CD4-positive, CD25-positive, alpha-beta regulatory T cell (primary cell): Measurements from ENCODE around the gene TCAP. TPM values are rescaled to one million over a fixed set of nuclear protein-coding genes. Genes with fewer than 3 reads are reported as not detected.
A peak's percentile ranks its signal among the peaks of the same experiment; 100 is the strongest.
"Not testable (repeated sequence)": the region's sequence is repeated elsewhere in the genome, so short reads cannot be mapped to it uniquely, and the experiment has no call there.

Experiments used
- ATAC-seq, 2 donors: fragments of 150-1000 bp; cut with Tn5 transposase; one replicate each; pipeline ENCODE4 v1.10.0; 2021; ENCODE audit warnings: low read depth in 2 of 2, moderate number of reproducible peaks in 2 of 2, moderate library complexity in 1 of 2
- DNase-seq, 3 donors: peaks; one replicate each; pipeline versions ENCODE4 v3.0.0 to v3.0.0-alpha.2; 2012 to 2022; ENCODE audit warnings: mixed read lengths in 1 of 3
- H3K27ac ChIP-seq: one replicate; pipeline ENCODE4 v1.7.0; 2013; ENCODE audit warnings: mild to moderate bottlenecking, low read length; ENCODE audit not compliant: insufficient read depth, poor library complexity, severe bottlenecking
- H3K27me3 ChIP-seq: one replicate; pipeline ENCODE4 v1.7.0; 2013; ENCODE audit warnings: low read length; ENCODE audit not compliant: control insufficient read depth, insufficient read depth
- H3K36me3 ChIP-seq: one replicate; pipeline ENCODE4 v1.7.0; 2013; ENCODE audit warnings: mild to moderate bottlenecking, low read length, moderate library complexity; ENCODE audit not compliant: control insufficient read depth, insufficient read depth
- H3K4me1 ChIP-seq: 2 replicates; pipeline ENCODE4 v1.7.0; 2013; ENCODE audit warnings: mild to moderate bottlenecking, low read length; ENCODE audit not compliant: insufficient read depth, control insufficient read depth, poor library complexity, severe bottlenecking
- H3K4me3 ChIP-seq: one replicate; pipeline ENCODE4 v1.7.0; 2013; ENCODE audit warnings: low read depth, mild to moderate bottlenecking, low read length, moderate library complexity
- H3K9me3 ChIP-seq, 2 experiments: 1 replicate in 1 of 2; 2 replicates in 1 of 2; pipeline ENCODE4 v1.7.0; 2013; ENCODE audit warnings: low read length in 2 of 2, mild to moderate bottlenecking in 1 of 2, moderate library complexity in 1 of 2; ENCODE audit not compliant: control insufficient read depth in 2 of 2
- H3K27ac Mint-ChIP-seq, 3 donors: one replicate each; pipeline ENCODE4 v1.8.0; 2020 to 2022; ENCODE audit warnings: mild to moderate bottlenecking in 3 of 3, mixed read lengths in 3 of 3, moderate library complexity in 2 of 3
- H3K27me3 Mint-ChIP-seq: one replicate; pipeline ENCODE4 v1.8.0; 2022; ENCODE audit warnings: mild to moderate bottlenecking, mixed read lengths
- H3K36me3 Mint-ChIP-seq: one replicate; pipeline ENCODE4 v1.8.0; 2020; ENCODE audit warnings: mixed read lengths
- H3K4me1 Mint-ChIP-seq, 4 donors: one replicate each; pipeline ENCODE4 v1.8.0; 2020 to 2022; ENCODE audit warnings: mixed read lengths in 4 of 4, mild to moderate bottlenecking in 1 of 4
- H3K4me3 Mint-ChIP-seq, 4 donors: one replicate each; pipeline ENCODE4 v1.8.0; 2020 to 2022; ENCODE audit warnings: mild to moderate bottlenecking in 4 of 4, mixed read lengths in 4 of 4, moderate library complexity in 3 of 4
- H3K9me3 Mint-ChIP-seq, 7 donors: one replicate each; pipeline ENCODE4 v1.8.0; 2020 to 2022; ENCODE audit warnings: mixed read lengths in 7 of 7, mild to moderate bottlenecking in 3 of 7, moderate library complexity in 2 of 7
- polyA plus RNA-seq, 4 donors: library from polyadenylated mRNA; unstranded; fragments of 300-500 nt; fragmentation: Illumina TruSeq; gene quantifications; one replicate each; pipeline ENCODE4 v1.2.3, GENCODE V29; 2021
- total RNA-seq: library from RNA; stranded (reverse); gene quantifications from one replicate; pipeline ENCODE4 v1.2.3, GENCODE V29; 2022

The TCAP gene
- total and polyA plus RNA-seq, 5 donors from 2014 or later: 0.07 to 3.4 TPM; not detected in 3

DNA sequence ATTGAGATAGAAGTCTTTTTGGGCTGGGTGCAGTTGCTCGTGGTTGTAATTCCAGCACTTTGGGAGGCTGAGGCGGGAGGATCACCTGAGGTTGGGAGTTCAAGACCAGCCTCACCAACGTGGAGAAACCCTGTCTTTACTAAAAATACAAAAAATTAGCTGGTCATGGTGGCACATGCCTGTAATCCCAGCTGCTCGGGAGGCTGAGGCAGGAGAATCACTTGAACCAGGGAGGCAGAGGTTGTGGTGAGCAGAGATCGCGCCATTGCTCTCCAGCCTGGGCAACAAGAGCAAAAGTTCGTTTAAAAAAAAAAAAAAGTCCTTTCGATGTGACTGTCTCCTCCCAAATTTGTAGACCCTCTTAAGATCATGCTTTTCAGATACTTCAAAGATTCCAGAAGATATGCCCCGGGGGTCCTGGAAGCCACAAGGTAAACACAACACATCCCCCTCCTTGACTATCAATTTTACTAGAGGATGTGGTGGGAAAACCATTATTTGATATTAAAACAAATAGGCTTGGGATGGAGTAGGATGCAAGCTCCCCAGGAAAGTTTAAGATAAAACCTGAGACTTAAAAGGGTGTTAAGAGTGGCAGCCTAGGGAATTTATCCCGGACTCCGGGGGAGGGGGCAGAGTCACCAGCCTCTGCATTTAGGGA lies 34.1 kb downstream of the TCAP start:
- H3K36me3 Mint-ChIP-seq, H3K9me3 Mint-ChIP-seq, H3K4me3 ChIP-seq, H3K9me3 ChIP-seq, ATAC-seq, H3K27ac ChIP-seq, H3K36me3 ChIP-seq, H3K27me3 ChIP-seq, DNase-seq: not testable (repeated sequence)
- peak overlapping the region in 2 of 4 donors; percentile 41 to 46 for H3K4me3 Mint-ChIP-seq
- peaks cover 11% of the 10 kb centered on the region for H3K4me1 ChIP-seq
- peaks cover 63% of the 10 kb centered on the region for H3K27me3 Mint-ChIP-seq
- peaks cover 0 to 23% (median 7%) of the 10 kb centered on the region in 4 donors for H3K4me1 Mint-ChIP-seq
- H3K27ac Mint-ChIP-seq: peak overlapping the region in 1 of 3 donors; percentile 60

DNA sequence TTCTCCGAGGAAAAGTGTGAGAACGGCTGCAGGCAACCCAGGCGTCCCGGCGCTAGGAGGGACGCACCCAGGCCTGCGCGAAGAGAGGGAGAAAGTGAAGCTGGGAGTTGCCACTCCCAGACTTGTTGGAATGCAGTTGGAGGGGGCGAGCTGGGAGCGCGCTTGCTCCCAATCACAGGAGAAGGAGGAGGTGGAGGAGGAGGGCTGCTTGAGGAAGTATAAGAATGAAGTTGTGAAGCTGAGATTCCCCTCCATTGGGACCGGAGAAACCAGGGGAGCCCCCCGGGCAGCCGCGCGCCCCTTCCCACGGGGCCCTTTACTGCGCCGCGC lies 34.6 kb downstream of the TCAP start, which contains the start of gene ERBB2:
ERBB2 (plus strand) TSS at position 247 of the 330 bp plus-strand sequence. CDS start 175 bp downstream, outside the sequence.
- no peak within 1 kb of the TSS for H3K4me3 ChIP-seq
- ATAC-seq: no peak
- peak within 1 kb of the TSS in 2 of 4 donors; percentile 41 to 46 for H3K4me3 Mint-ChIP-seq
- H3K27me3 Mint-ChIP-seq: peaks cover 58% of the 10 kb centered on the region
- peaks cover 11% of the 10 kb centered on the region for H3K4me1 ChIP-seq
- no peaks in the 10 kb centered on the region for H3K36me3 ChIP-seq
- peak within 1 kb of the TSS in 1 of 3 donors; percentile 60 for H3K27ac Mint-ChIP-seq
- peaks cover 0 to 28% (median 8%) of the 10 kb centered on the region in 4 donors for H3K4me1 Mint-ChIP-seq
- no peak within 1 kb of the TSS for H3K27ac ChIP-seq
- peaks cover 0 to 3% (median 0%) of the 10 kb centered on the region in 7 donors for H3K9me3 Mint-ChIP-seq
- H3K9me3 ChIP-seq: no peaks in the 10 kb centered on the region
- no peaks in the 10 kb centered on the region for H3K36me3 Mint-ChIP-seq
- no peak for DNase-seq
- peaks cover 10% of the 10 kb centered on the region for H3K27me3 ChIP-seq

DNA sequence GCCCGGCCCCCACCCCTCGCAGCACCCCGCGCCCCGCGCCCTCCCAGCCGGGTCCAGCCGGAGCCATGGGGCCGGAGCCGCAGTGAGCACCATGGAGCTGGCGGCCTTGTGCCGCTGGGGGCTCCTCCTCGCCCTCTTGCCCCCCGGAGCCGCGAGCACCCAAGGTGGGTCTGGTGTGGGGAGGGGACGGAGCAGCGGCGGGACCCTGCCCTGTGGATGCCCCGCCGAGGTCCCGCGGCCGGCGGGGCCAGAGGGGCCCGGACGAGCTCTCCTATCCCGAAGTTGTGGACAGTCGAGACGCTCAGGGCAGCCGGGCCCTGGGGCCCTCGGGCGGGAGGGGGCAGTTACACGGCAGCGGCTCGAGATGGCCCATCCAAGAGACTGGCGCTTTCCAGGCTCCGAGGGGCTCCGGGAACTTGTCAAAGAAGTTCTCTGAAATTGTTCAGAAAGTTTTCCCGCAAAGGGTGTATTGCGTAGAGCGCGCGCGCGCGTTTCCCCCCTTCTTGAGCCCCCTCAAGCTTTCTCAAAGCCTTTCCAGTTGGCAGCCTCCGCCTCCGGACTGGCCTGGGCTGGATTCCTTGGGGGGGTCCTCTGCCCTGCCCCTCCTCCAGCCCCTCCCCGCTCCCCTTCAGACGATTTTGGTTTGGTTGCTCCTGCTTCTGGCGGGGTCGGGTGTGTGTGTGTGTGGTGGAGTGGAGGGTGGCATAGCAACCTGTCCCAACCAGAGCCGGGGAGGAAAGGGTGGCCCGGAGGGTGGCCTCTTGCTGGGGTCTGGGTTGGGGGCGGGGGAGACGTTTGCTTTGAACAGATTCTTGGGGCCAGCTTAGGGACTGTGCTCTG lies 35.2 kb downstream of the TCAP start:
- no peaks in the 10 kb centered on the region for H3K9me3 ChIP-seq

DNA sequence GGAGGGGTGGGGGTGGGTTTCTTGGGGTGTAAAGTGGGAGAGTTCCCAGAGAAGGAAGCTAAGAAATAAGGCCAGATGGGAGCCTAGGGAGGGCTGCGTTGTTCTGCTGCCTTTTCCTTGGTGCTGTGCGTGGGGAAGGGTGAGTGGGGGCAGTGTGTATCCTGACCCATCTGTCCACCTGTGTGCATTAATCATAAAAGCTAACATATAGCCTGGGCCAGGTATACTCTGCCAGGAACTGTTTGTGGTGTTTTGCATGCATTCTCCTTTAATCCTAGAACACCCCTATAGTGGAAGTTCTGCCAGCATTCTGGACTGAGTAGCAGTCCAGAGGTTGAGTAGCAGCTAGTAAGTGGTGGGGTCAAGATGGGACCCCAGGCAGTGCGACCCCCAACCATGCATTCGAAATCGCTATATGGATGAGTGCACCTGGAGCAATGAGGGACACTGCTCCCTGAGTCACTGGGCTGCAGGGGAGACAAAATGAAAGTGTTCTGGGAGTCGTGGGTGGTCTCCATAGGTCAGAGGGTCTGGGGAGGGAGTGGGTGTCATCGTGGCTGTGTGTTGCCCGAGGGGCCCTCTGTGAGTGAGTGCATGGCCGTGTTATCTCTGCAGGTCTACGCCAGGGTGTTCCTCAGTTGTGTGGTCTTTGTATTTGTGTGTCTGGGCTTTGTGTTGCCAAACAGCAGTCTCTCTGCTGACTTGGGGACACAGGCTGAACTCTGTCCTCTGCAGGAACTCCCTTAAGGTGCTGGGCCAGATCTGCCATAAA lies 36.0 kb downstream of the TCAP start:
- DNase-seq (no peak), ATAC-seq (no peak)

More for the DNA sequence above, 35.2 kb downstream of the TCAP start:
- peaks cover 10% of the 10 kb centered on the region for H3K27me3 ChIP-seq
- ATAC-seq: no peak
- peaks cover 55% of the 10 kb centered on the region for H3K27me3 Mint-ChIP-seq
- H3K36me3 Mint-ChIP-seq: no peaks in the 10 kb centered on the region
- H3K4me3 Mint-ChIP-seq: peak overlapping the region in 1 of 4 donors; percentile 41
- peaks cover 11% of the 10 kb centered on the region for H3K4me1 ChIP-seq
- no peak overlapping the region for H3K27ac Mint-ChIP-seq
- no peaks in the 10 kb centered on the region for H3K36me3 ChIP-seq
- no peak overlapping the region for H3K27ac ChIP-seq
- H3K4me3 ChIP-seq: no peak overlapping the region
- no peak for DNase-seq
- peaks cover 0 to 3% (median 0%) of the 10 kb centered on the region in 7 donors for H3K9me3 Mint-ChIP-seq
- H3K4me1 Mint-ChIP-seq: peaks cover 0 to 29% (median 8%) of the 10 kb centered on the region in 4 donors

DNA sequence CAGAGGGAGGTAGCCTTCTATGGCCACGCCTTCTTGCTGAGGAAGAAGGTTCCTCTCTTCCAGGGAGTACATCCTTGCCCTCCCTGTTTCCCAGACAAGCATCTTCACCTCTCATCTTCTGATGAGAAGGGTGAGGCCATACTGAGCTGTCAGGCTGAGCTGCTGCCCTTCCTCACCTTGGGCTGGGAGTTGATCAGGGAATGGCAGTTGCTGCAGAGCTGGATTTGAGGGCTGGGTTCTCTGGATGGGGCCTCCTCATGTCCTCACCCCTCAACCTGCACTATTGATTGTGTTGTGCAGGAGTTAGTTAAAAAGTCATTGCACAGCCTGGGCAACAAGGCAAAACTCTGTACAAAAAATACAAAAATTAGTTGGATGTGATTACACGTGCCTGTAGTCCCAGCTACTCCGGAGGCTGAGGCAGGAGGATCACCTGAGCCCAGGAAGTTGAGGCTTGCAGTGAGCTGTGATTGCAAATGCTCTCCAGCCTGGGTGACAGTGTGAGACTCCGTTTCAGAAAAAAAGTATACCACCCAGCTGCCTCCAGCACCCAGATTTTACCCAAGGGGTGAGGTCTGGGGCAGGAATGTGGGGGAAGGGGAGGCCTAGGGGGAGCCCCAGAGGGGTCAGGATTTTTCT lies 36.8 kb downstream of the TCAP start:
- no peak overlapping the region for H3K27ac ChIP-seq
- Mint-ChIP-seq H3K9me3 (peaks cover 0 to 3% (median 0%) of the 10 kb centered on the region in 7 donors), H3K27ac (no peak overlapping the region), H3K27me3 (peaks cover 55% of the 10 kb centered on the region), H3K4me3 (no peak overlapping the region), H3K4me1 (peaks cover 1 to 40% (median 12%) of the 10 kb centered on the region in 4 donors), H3K36me3 (no peaks in the 10 kb centered on the region)
- peaks cover 10% of the 10 kb centered on the region for H3K27me3 ChIP-seq
- ATAC-seq (no peak), DNase-seq (no peak)
- H3K36me3 ChIP-seq: no peaks in the 10 kb centered on the region
- peaks cover 17% of the 10 kb centered on the region for H3K4me1 ChIP-seq
- H3K9me3 ChIP-seq: no peaks in the 10 kb centered on the region
- H3K4me3 ChIP-seq: no peak overlapping the region

More for the DNA sequence above, 36.0 kb downstream of the TCAP start:
- H3K4me1 Mint-ChIP-seq: peaks cover 0 to 33% (median 8%) of the 10 kb centered on the region in 4 donors
- Histone ChIP-seq H3K4me3 (no peak overlapping the region), H3K4me1 (peaks cover 11% of the 10 kb centered on the region), H3K9me3 (no peaks in the 10 kb centered on the region), H3K36me3 (no peaks in the 10 kb centered on the region), H3K27ac (no peak overlapping the region), H3K27me3 (peaks cover 10% of the 10 kb centered on the region)
- H3K27me3 Mint-ChIP-seq: peaks cover 55% of the 10 kb centered on the region
- no peak overlapping the region for H3K4me3 Mint-ChIP-seq
- H3K27ac Mint-ChIP-seq: no peak overlapping the region
- peaks cover 0 to 3% (median 0%) of the 10 kb centered on the region in 7 donors for H3K9me3 Mint-ChIP-seq
- no peaks in the 10 kb centered on the region for H3K36me3 Mint-ChIP-seq

DNA sequence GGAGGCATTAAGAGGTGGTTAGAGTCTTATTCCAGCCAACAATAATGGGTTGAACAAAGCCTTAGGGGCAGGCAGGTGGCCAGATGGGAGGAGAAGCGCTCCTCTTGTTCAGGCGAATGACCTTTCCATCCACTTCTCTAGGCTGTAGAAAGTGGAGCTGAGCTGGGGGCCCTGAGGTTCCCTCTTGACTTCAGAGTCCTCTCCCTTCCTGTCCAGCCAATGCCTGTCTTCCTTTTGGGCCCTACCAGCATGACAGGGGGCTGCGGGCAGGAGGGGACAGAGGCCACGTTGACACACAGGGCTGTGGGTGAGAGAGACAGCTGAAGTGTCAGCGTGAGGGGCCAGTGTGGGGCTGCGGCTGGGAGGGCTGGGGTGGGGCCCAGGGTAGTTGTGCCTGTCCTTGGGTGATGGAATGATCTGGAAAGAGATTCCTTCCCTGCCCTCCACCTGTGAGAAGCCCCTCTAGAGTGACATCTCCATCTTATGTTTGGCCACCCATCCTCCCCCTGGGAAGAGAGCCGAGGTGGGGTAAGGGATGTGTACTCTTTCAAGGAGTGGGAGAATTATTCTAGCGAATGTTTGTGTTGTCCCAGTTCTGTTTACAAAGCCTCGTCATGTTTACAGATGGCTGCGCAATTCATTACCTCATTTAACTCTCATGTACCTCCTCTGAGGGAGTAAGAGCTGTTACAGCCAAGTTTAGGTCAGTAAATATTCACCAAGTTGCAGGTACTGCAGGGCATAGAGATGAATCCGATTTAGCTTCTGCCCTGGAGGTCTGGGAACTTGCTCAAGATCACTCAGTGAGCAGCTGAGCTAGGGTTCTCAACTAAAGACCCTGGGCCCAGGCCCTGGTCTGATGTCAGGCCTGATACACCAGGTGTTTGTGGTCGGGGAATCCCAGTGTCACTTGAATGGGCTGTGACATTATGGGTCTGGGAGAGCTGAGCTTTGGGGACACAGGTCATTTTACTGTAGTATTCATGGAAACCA lies 38.0 kb downstream of the TCAP start:
- H3K4me3 Mint-ChIP-seq: no peak overlapping the region
- H3K9me3 Mint-ChIP-seq: peaks cover 0 to 3% (median 0%) of the 10 kb centered on the region in 7 donors
- peaks cover 25% of the 10 kb centered on the region for H3K4me1 ChIP-seq
- H3K4me3 ChIP-seq: no peak overlapping the region
- H3K27ac ChIP-seq: no peak overlapping the region
- peaks cover 46% of the 10 kb centered on the region for H3K27me3 Mint-ChIP-seq
- H3K36me3 ChIP-seq: no peaks in the 10 kb centered on the region
- no peak overlapping the region for H3K27ac Mint-ChIP-seq
- H3K9me3 ChIP-seq: no peaks in the 10 kb centered on the region
- ATAC-seq (no peak), DNase-seq (no peak)
- H3K4me1 Mint-ChIP-seq: peaks cover 6 to 53% (median 17%) of the 10 kb centered on the region in 4 donors
- peaks cover 10% of the 10 kb centered on the region for H3K27me3 ChIP-seq
- no peaks in the 10 kb centered on the region for H3K36me3 Mint-ChIP-seq
